Psoas muscle (tissue), 8 donors: ENCODE results near the gene LCN10. TPM values are rescaled to one million over a fixed set of nuclear protein-coding genes. Genes with fewer than 3 reads are reported as not detected.

Source experiments
- ATAC-seq, 4 donors: fragments of 200-7000 bp; cut with Tn5 transposase; one replicate each; pipeline ENCODE4 v1.9.1; 2020; ENCODE audit warnings: moderate library complexity in 3 of 4, mild to moderate bottlenecking in 2 of 4
- DNase-seq, 2 donors: peaks; one replicate each; pipeline ENCODE4 v3.0.0-alpha.2; 2020
- H3K27ac ChIP-seq: fragments of 200-600 bp; one replicate; pipeline ENCODE4 v1.8.0; 2022
- H3K27me3 ChIP-seq, 3 donors: fragments of 200-600 bp in 1 of 3; one replicate each; pipeline versions ENCODE4 v1.6.1 to v1.8.0; 2013 to 2022; ENCODE audit warnings: low read length in 2 of 3, mild to moderate bottlenecking in 2 of 3, moderate library complexity in 1 of 3; ENCODE audit not compliant: insufficient read depth in 3 of 3
- H3K36me3 ChIP-seq, 2 donors: fragments of 200-600 bp in 1 of 2; one replicate each; pipeline versions ENCODE4 v1.6.1 to v1.8.0; 2013 to 2022; ENCODE audit warnings: low read depth in 1 of 2, mild to moderate bottlenecking in 1 of 2, moderate library complexity in 1 of 2; ENCODE audit not compliant: insufficient read depth in 1 of 2
- H3K4me1 ChIP-seq: fragments of 200-600 bp; one replicate; pipeline ENCODE4 v1.8.0; 2022
- H3K4me3 ChIP-seq: fragments of 200-600 bp; one replicate; pipeline ENCODE4 v1.8.0; 2022; ENCODE audit warnings: mild to moderate bottlenecking
- H3K9me3 ChIP-seq: fragments of 200-600 bp; one replicate; pipeline ENCODE4 v1.8.0; 2022
- WGBS, 3 donors: extraction: QIAGEN DNeasy Blood & Tissue Kit; methylation state at CpG; one replicate each; pipeline versions ENCODE4 v1.1.6 to v1.1.7; 2013; 5-methylcytosine and 5-hydroxymethylcytosine counted together
- intact Hi-C, 2 donors: fragments of 100-400 bp; cut with DNase I; formaldehyde crosslinking; loops; one replicate each; pipeline versions ENCODE4 v1.11.0 to v1.14.2; 2022
- polyA plus RNA-seq, 3 donors: library from polyadenylated mRNA; stranded (reverse); fragments of 200-250 nt; gene quantifications; one replicate each; pipeline ENCODE4 v1.2.3, GENCODE V29; 2013
- total RNA-seq, 4 donors: library from RNA; stranded (reverse); fragmentation: NEBNext Ultra II Directional in 2 of 4; extraction: Animal tissue kit (Norgen Biotek cat#: 25700) in 2 of 4; gene quantifications; one replicate each; pipeline versions ENCODE4 v1.2.1 to v1.2.4, GENCODE V29; 2021 to 2023
- TF ChIP-seq, protein P1 (sequence below): fragments of 200-600 bp; IDR thresholded peaks from one replicate; pipeline ENCODE4 v1.8.0; 2022; ENCODE audit warnings: antibody characterized with exemption
- donor health status: healthy with polysubstance abuse.
- donor health status: DM: no; HTN: no; CAD: no; lungs with moderate emphysema.
- donor health status: Bipolar disorder and iron deficiency.
- donor health status: healthy.
- donor health status: DM: yes; HTN: yes; CAD: no.
- donor health status: DM: no; HTN: no; CAD: no.
- donor health status: DM: no; HTN: no; CAD: no.
- donor health status: DM: yes; HTN: yes; CAD: no.

LCN10 gene
- total and polyA plus RNA-seq, 7 donors, result 3.0 to 4.9 (median 4.0) TPM; not detected in 1

GRCh38 chr9:136703276-136703860, 39.4 kb downstream of the LCN10 start:
- intact Hi-C loops, result no loop called here
- no peak for ATAC-seq
- H3K36me3 ChIP-seq, result no peaks in the 10 kb centered on the region
- no peak overlapping the region for H3K27ac ChIP-seq
- H3K9me3 ChIP-seq, result no peaks in the 10 kb centered on the region
- TF ChIP-seq, protein P1, sequence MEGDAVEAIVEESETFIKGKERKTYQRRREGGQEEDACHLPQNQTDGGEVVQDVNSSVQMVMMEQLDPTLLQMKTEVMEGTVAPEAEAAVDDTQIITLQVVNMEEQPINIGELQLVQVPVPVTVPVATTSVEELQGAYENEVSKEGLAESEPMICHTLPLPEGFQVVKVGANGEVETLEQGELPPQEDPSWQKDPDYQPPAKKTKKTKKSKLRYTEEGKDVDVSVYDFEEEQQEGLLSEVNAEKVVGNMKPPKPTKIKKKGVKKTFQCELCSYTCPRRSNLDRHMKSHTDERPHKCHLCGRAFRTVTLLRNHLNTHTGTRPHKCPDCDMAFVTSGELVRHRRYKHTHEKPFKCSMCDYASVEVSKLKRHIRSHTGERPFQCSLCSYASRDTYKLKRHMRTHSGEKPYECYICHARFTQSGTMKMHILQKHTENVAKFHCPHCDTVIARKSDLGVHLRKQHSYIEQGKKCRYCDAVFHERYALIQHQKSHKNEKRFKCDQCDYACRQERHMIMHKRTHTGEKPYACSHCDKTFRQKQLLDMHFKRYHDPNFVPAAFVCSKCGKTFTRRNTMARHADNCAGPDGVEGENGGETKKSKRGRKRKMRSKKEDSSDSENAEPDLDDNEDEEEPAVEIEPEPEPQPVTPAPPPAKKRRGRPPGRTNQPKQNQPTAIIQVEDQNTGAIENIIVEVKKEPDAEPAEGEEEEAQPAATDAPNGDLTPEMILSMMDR, result no peak
- 81 to 82% (median 82%) methylated on average over 12 of the region's 12 CpGs for WGBS, 3 donors
- no peak overlapping the region for H3K4me3 ChIP-seq
- H3K4me1 ChIP-seq, result no peaks in the 10 kb centered on the region
- DNase-seq, result no peak
- H3K27me3 ChIP-seq, result peaks cover 0 to 37% (median 4%) of the 10 kb centered on the region in 3 donors

GRCh38 chr9:136701668-136702053, 41.1 kb downstream of the LCN10 start:
- ATAC-seq, result no peak
- H3K27me3 ChIP-seq, result peaks cover 0 to 37% (median 7%) of the 10 kb centered on the region in 3 donors
- H3K36me3 ChIP-seq, result no peaks in the 10 kb centered on the region
- intact Hi-C loops, result no loop called here
- H3K4me3 ChIP-seq, result no peak overlapping the region
- no peak for DNase-seq
- TF ChIP-seq, protein P1, result no peak
- H3K9me3 ChIP-seq, result no peaks in the 10 kb centered on the region
- 55 to 63% (median 57%) methylated on average over 10 of the region's 10 CpGs for WGBS, 3 donors
- H3K4me1 ChIP-seq, result no peaks in the 10 kb centered on the region
- H3K27ac ChIP-seq, result no peak overlapping the region

DNA sequence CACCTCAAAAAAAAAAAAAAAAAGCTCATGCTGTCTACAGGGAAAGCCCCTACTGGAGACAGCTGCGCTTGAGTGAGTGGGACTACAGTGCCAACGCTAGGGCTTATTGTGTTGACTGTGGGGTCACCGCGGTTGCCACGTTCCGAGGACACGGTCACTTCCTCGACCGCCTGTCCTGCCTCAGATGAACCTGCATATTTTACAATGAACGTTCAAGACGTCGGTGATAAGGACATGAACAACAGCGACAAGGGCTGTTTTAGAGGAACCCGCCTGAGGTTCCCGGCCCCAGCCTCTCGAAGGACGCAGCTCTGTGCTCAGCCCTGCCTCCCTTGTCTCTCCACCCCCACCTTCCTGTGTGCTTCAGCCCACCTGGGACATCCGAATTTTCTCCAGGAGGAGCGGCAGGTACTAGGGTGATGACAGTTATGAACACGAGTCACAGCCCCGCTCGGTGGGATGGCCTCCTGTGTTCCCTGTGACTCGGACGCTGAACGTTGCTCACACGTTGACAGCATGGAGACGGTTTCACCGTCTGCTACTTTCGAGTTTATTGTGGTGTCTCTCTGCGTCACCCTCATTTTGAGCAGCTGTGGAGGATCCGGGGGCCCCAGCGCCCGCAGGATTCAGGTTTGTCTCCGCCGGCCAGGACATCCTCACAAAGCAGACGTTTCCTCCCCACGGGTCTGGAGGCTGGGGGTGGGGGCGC, 41.6 kb downstream of the LCN10 start:
- ATAC-seq, result peak in 1 of 4 donors; percentile 20

DNA sequence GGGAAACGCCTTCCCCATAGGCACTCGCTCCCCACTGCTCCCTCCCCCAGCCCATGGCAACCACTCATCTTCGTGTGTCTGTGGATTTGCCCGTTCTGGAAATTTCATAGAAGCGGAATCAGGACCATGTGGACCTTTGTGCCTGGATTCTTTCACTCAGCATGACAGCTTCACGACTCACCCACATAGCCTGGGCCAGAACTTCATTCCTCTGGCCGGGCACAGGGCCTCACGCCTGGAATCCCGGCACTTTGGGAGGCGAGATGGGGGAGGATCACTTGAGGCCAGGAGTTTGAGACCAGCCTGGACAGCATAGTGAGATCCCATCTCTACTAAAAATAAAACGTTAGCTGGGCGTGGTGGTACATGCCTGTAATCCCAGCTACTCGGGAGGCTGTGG, 42.4 kb downstream of the LCN10 start:
- 54 to 60% (median 56%) methylated on average over 13 of the region's 13 CpGs for WGBS, 3 donors

More for the DNA sequence above, 41.6 kb downstream of the LCN10 start:
- Histone ChIP-seq H3K27ac (no peak overlapping the region), H3K4me3 (no peak overlapping the region), H3K27me3 (peaks cover 0 to 40% (median 7%) of the 10 kb centered on the region in 3 donors), H3K4me1 (no peaks in the 10 kb centered on the region), H3K36me3 (no peaks in the 10 kb centered on the region), H3K9me3 (no peaks in the 10 kb centered on the region)
- TF ChIP-seq, protein P1, result no peak
- 28 to 32% (median 29%) methylated on average over 38 of the region's 38 CpGs for WGBS, 3 donors
- intact Hi-C loops, result no loop called here
- no peak for DNase-seq

More for the DNA sequence above, 42.4 kb downstream of the LCN10 start:
- H3K4me1 ChIP-seq, result no peaks in the 10 kb centered on the region
- TF ChIP-seq, protein P1, result no peak
- no peaks in the 10 kb centered on the region for H3K9me3 ChIP-seq
- no peak overlapping the region for H3K27ac ChIP-seq
- no peak for DNase-seq
- H3K4me3 ChIP-seq, result no peak overlapping the region
- no peak for ATAC-seq
- intact Hi-C loops, result no loop called here
- peaks cover 0 to 41% (median 7%) of the 10 kb centered on the region in 3 donors for H3K27me3 ChIP-seq
- no peaks in the 10 kb centered on the region for H3K36me3 ChIP-seq
